SKM-1 (cell line): ENCODE measurements around the gene GLOD4.

Experiments used
- DNase-seq: peaks from one replicate; lab custom pipeline; 2025; ENCODE audit not compliant: unreplicated experiment; lab: John Stamatoyannopoulos, UW

GLOD4 gene

GRCh38 chr17:744937-745336, 37.1 kb downstream of the GLOD4 start:
- DNase-seq = no peak

- no peak for DNase-seq
Measured at GRCh38 chr17:743139-743538, 38.9 kb downstream of the GLOD4 start.

- no peak for DNase-seq
Measured at GRCh38 chr17:742147-742793, 39.8 kb downstream of the GLOD4 start.

GRCh38 chr17:740240-741017, 41.7 kb downstream of the GLOD4 start:
- DNase-seq = peak; percentile 52

- no peak for DNase-seq
Measured at GRCh38 chr17:737561-738113, 44.4 kb downstream of the GLOD4 start.

- no peak for DNase-seq
Measured at GRCh38 chr17:733743-734142, 48.3 kb downstream of the GLOD4 start.

GRCh38 chr17:732902-733720, 49.0 kb downstream of the GLOD4 start:
- DNase-seq = no peak

GRCh38 chr17:732067-732901, 49.8 kb downstream of the GLOD4 start, which contains the start of gene TLCD3A:
TSS of gene TLCD3A (plus strand) at chr17:732596. CDS start at chr17:732648, 52 bp downstream.
- no peak for DNase-seq

GRCh38 chr17:731644-732066, 50.4 kb downstream of the GLOD4 start:
- DNase-seq = no peak

- DNase-seq = no peak
Measured at GRCh38 chr17:728911-729310, 53.2 kb downstream of the GLOD4 start.

- no peak for DNase-seq
Measured at GRCh38 chr17:726271-726919, 55.7 kb downstream of the GLOD4 start.

- no peak for DNase-seq
Measured at GRCh38 chr17:725746-726145, 56.3 kb downstream of the GLOD4 start.

GRCh38 chr17:725084-725483, 57.0 kb downstream of the GLOD4 start:
- DNase-seq = no peak

GRCh38 chr17:721540-721937, 60.5 kb downstream of the GLOD4 start:
- no peak for DNase-seq

- no peak for DNase-seq
Measured at GRCh38 chr17:720706-721539, 61.2 kb downstream of the GLOD4 start.

GRCh38 chr17:718075-718474, 64.0 kb downstream of the GLOD4 start:
- no peak for DNase-seq
